GM18951 (cell line): ENCODE measurements around the gene GASK1A.

Experiments
- POLR2A ChIP-seq: IDR thresholded peaks from 4 replicates; pipeline ENCODE4 v1.6.1; 2011; ENCODE audit warnings: mild to moderate bottlenecking; ENCODE audit not compliant: insufficient read length, insufficient read depth; ENCODE audit errors: extremely low read depth
- in situ Hi-C: fragments of 300-500 bp; cut with MboI; formaldehyde crosslinking; loops from one replicate; pipeline ENCODE4 v1.12.0; 2022; ENCODE audit warnings: low sequenced_read_pairs, mixed read lengths, inconsistent platforms; ENCODE audit not compliant: unreplicated experiment

Gene GASK1A

GRCh38 chr3:43073836-43074220 lies 94.7 kb downstream of the GASK1A start:
- in situ Hi-C loops: no loop called here
- TF ChIP-seq POLR2A: no peak

- in situ Hi-C loops: no loop called here
- TF ChIP-seq POLR2A: no peak
Measured at GRCh38 chr3:43074482-43074881, 95.4 kb downstream of the GASK1A start.

- TF ChIP-seq POLR2A: no peak
Measured at GRCh38 chr3:43074901-43075689, 96.0 kb downstream of the GASK1A start.

GRCh38 chr3:43075904-43076661 lies 97.0 kb downstream of the GASK1A start:
- in situ Hi-C loops: no loop called here
- TF ChIP-seq POLR2A: no peak

More at GRCh38 chr3:43074901-43075689, 96.0 kb downstream of the GASK1A start:
- in situ Hi-C loops: no loop called here

GRCh38 chr3:43076857-43077256 lies 97.7 kb downstream of the GASK1A start:
- in situ Hi-C loops: no loop called here
- no peak for TF ChIP-seq POLR2A

GRCh38 chr3:43077261-43077660 lies 98.2 kb downstream of the GASK1A start:
- in situ Hi-C loops: no loop called here
- no peak for TF ChIP-seq POLR2A

- no peak for TF ChIP-seq POLR2A
- in situ Hi-C loops: no loop called here
Measured at GRCh38 chr3:43077707-43078106, 98.6 kb downstream of the GASK1A start.

GRCh38 chr3:43079536-43080332 lies 100.6 kb downstream of the GASK1A start:
- no peak for TF ChIP-seq POLR2A
- in situ Hi-C loops: no loop called here

GRCh38 chr3:43080726-43081568 lies 101.8 kb downstream of the GASK1A start:
- in situ Hi-C loops: no loop called here
- no peak for TF ChIP-seq POLR2A

GRCh38 chr3:43081796-43082195 lies 102.7 kb downstream of the GASK1A start:
- in situ Hi-C loops: no loop called here
- TF ChIP-seq POLR2A: no peak

GRCh38 chr3:43082457-43082856 lies 103.3 kb downstream of the GASK1A start:
- TF ChIP-seq POLR2A: no peak
- in situ Hi-C loops: no loop called here

GRCh38 chr3:43086460-43087165 lies 107.5 kb downstream of the GASK1A start:
- in situ Hi-C loops: no loop called here
- no peak for TF ChIP-seq POLR2A
